ENCODE measurements around the gene HERC4.
"Not testable (repeated sequence)": the region's sequence is repeated elsewhere in the genome, so short reads cannot be mapped to it uniquely, and the experiment has no call there.

The HERC4 gene

DNA sequence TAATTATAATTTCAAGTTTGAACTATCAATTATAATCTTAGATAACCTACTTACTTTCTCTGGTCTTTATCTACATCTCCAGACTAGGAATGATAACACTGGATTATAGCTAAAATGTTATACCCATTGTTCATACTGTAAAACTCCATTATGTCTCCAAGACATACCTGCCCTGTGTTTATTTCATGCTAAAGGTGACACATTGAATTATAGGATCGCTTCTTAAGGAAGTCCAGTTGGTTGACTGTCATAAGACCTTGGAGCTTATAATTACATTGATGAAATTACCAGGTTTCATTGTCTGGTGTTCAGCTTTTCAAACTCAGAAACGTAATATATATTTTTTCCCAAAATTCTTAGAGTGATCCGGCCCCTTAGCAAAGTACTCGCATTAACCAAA, 15.5 kb upstream of the HERC4 start:
- DNase-seq, result no peak

- DNase-seq, result no peak
Measured at GRCh38 chr10:68088740-68089139, 13.7 kb upstream of the HERC4 start.

GRCh38 chr10:68087685-68088401, 12.8 kb upstream of the HERC4 start:
- DNase-seq, result no peak

GRCh38 chr10:68086910-68087684, 12.0 kb upstream of the HERC4 start:
- DNase-seq, result no peak

DNA sequence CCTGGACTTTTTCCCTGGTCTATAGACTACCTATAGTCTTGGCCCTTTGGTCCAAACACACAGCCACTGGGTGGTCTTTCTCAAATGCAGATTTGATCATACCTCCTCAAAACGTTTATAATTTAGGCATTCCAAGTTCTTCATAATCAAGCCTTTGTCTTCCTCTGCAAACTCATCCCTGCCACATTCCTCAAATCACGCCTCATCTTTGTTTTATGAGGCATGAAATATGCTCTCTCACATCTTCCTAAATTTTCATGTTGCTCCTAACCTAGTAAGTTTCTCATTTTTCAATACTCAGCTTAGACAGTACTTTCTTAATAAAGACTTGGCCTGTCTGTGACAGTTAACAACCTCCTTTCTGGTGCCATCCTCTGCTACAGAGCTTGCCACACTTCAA, 10.9 kb upstream of the HERC4 start:
- DNase-seq, result no peak

DNA sequence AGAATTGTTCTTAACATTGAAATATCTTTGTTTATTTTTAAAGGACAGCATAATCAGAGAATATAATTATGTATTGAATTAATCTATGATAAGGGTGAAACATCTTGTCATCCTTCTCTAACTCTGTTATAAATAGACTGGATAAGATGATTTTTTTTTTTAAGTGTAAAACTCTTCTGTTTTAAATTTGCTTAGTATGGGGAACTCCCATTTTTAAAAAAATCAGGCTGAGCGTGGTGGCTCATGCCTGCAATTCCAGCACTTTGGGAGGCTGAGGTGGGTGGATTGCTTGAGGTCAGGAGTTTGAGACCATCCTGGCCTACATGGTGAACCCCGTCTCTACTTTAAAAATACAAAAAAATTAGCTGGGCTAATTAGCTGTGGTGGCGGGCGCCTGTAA, 9.4 kb upstream of the HERC4 start:
- no peak for DNase-seq

GRCh38 chr10:68083953-68084352, 8.9 kb upstream of the HERC4 start:
- DNase-seq, result no peak

GRCh38 chr10:68082872-68083271, 7.8 kb upstream of the HERC4 start:
- no peak for DNase-seq

DNA sequence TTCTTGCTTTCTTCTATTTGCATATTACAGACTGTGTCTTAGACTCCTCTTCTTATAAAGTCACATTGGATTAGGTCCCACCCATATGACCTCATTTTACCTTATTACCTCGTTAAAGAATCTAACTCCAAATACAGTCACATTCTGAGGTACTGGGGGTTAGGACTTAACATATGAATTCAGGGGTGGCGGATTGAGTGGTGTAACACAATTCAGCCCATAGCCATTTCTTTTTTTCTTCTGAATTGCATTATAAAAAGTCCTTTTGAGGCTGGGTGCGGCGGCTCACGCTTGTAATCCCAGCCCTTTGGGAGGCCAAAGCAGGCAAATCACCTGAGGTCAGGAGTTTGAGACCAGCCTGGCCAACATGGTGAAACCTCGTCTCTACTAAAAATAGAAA, 6.8 kb upstream of the HERC4 start:
- no peak for DNase-seq

- DNase-seq, result no peak
Measured at GRCh38 chr10:68080853-68081431, 5.9 kb upstream of the HERC4 start.

DNA sequence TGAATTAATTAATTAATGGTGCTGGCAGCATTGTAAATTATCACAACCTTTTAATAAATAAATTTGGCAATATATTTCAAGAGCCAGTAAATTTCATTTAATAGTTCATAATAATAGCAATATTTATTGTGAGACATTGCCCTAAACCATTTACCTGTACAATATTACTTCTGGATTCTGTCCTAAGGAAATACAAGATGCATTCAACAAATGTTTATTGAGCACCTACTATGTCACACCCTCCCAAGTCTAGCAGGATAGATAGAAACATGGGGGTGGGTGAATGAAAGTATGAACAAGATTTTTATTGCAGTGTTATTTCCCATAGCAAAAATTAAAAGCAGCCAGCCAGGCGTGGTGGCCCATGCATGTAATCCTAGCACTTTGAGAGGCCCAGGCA, 4.4 kb upstream of the HERC4 start:
- no peak for DNase-seq

- no peak for DNase-seq
Measured at GRCh38 chr10:68077026-68077425, 1.9 kb upstream of the HERC4 start.

GRCh38 chr10:68076081-68076480, 998 bp upstream of the HERC4 start:
- not testable (repeated sequence) for DNase-seq

DNA sequence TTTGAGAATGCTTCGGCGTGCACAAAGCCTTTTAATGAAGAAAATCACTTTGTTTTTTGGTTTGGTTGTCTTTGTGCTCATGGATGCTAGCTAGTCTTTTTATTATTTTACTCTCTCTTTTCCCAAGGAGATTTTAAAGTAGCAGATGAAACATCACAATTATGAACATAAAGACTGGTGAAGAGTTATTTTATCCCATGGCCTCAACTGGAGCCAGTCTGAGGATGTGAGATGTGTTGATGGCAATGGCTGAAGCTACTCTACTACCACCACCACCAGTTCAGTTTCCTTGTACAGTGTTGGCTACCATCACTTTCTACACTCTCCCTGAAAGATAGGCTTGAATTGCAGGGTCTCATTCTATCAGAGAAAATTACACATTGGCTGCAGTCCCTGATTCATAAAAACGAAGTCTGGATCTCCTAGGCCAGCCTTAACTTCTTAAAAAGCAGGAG, 494 bp upstream of the HERC4 start:
- DNase-seq, result no peak

DNA sequence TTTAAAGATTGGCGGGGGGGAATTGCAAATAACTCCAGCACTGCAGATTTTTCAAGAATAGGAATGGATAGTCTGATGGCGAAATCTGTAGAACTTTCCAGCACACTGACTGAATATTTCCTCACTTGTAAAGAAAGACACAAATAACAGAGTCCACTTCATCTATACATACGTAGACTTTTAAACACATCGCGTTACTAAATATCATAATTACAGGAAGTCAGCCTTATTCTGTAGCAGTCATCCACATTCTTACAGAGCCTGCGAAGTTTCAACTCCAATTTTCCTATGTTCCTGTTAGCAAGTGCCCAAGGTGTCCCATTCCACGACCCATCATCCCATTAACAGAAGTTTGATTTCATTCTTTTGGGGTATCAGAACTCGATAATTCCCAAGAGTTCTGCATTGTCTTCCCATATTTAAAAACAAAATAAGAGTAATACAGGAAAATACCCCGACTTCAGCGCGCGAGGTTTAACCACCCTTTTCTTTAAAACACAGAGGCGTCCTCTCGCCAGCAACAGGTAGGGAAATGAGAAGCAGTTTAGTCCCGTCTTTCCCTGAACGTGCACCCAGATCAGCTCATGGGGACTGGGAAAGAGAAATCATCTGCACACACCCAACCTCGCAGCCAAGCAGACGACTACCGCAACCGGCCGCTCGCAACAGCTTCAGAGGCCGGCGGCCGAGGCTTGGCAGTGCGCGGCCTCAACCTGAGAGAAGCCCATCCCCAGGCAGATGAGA, 880 bp downstream of the HERC4 start:
- no peak for DNase-seq

- DNase-seq, result no peak
Measured at GRCh38 chr10:68073631-68074030, 1.5 kb downstream of the HERC4 start.

GRCh38 chr10:68067508-68067907, 7.6 kb downstream of the HERC4 start:
- no peak for DNase-seq

GRCh38 chr10:68067029-68067428, 8.1 kb downstream of the HERC4 start:
- no peak for DNase-seq

DNA sequence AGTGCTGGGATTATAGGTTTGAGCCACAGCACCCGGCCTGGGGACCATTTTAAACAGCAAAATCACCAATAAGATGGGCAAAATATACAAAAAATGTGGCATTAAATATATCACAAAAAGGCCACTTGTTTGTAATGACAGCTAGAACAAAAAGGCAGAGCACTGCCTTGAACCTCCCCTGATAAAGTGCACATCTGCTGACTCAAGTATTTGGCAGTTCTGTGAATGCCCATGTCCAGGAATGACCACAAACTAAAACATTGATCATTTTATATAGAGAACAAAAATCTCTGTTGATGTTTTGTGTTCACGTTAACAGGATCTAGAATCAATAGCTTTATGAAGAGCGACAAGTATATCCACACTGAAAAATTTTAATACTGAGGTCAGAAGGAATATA, 21.5 kb downstream of the HERC4 start:
- DNase-seq, result no peak

- DNase-seq, result no peak
Measured at GRCh38 chr10:68052463-68052862, 22.6 kb downstream of the HERC4 start.

- no peak for DNase-seq
Measured at GRCh38 chr10:68049289-68050078, 25.6 kb downstream of the HERC4 start.

DNA sequence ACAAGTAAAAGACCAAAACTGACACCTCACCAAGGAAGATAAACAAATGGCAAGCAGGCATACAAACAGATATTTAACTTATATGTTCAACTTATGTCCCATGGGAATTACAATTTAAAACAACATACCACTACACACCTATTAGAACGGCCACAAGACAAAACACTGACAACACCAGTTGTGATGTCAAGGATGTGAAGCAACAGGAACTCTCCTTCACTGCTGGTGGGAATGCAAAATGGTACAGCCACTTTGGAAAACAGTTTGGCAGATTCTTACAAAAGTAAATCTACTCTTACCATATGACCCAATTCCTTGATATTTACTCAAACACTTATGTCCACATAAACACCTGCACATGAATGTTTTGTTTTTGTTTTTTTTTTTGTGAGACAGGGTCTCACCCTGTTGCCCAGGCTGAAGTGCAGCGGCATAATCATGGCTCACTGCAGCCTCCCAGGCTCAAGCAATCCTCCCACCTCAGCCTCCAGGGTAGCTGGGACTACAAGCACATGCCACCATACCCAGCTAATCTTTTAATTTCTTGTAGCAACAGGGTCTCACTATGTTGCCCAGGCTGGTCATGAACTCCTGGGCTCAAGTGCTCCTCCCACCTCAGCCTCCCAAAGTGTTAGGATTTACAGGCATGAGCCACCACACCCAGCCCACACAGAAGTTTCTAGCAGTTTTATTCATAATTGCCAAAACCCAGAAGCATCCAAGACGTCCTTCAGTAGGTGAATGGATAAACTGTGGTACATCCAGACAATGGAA, 27.3 kb downstream of the HERC4 start:
- no peak for DNase-seq
